AG09309 (cell line): Measurements from ENCODE around the gene CAMK2B.

Experiments used
- DNase-seq: peaks from one replicate; pipeline ENCODE4 v3.0.0-alpha.2; 2010; ENCODE audit warnings: low read depth
- H3K4me3 ChIP-seq: 2 replicates; pipeline ENCODE4 v1.5.1; 2011; ENCODE audit warnings: mild to moderate bottlenecking, low read depth, low read length, moderate library complexity; ENCODE audit not compliant: control insufficient read depth
- TF ChIP-seq, protein P1 (sequence below): IDR thresholded peaks from 2 replicates; pipeline ENCODE4 v1.5.1; 2011; ENCODE audit warnings: mild to moderate bottlenecking, low read depth, low read length, inconsistent platforms; ENCODE audit not compliant: insufficient read depth, control insufficient read depth; ENCODE audit errors: missing control alignments

CAMK2B gene

DNA sequence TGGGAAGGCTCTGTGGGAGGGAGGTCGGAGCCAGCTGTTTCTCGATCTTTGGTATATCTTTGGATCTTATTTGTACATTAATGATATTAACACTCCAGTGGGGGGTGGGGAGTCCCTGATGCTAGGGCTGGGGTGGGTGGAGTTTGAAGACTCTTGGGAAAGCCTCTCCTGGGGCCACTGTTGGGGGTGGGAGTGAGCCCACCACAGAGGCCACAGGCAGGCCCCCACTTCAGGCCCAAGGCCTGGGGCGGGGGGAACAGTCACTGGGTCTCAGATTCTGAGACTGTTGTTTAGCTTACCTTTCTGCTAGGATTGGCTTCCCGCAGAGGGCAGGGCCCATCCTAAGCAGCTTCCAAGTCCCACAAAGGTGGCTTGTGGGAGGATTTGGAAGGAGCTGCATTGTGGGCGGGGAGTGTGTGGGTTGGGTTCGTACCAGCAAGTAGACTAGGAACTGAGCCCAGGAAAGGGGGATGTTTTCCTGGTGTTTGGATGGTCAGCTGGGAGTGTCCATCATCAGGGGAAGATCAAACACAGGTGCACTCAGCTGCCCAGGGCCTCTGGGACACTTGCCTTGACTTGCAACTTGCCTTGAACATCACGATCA, 112.7 kb downstream of the CAMK2B start:
- H3K4me3 ChIP-seq = no peak overlapping the region
- no peak for DNase-seq
- TF ChIP-seq, protein P1, sequence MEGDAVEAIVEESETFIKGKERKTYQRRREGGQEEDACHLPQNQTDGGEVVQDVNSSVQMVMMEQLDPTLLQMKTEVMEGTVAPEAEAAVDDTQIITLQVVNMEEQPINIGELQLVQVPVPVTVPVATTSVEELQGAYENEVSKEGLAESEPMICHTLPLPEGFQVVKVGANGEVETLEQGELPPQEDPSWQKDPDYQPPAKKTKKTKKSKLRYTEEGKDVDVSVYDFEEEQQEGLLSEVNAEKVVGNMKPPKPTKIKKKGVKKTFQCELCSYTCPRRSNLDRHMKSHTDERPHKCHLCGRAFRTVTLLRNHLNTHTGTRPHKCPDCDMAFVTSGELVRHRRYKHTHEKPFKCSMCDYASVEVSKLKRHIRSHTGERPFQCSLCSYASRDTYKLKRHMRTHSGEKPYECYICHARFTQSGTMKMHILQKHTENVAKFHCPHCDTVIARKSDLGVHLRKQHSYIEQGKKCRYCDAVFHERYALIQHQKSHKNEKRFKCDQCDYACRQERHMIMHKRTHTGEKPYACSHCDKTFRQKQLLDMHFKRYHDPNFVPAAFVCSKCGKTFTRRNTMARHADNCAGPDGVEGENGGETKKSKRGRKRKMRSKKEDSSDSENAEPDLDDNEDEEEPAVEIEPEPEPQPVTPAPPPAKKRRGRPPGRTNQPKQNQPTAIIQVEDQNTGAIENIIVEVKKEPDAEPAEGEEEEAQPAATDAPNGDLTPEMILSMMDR = no peak

DNA sequence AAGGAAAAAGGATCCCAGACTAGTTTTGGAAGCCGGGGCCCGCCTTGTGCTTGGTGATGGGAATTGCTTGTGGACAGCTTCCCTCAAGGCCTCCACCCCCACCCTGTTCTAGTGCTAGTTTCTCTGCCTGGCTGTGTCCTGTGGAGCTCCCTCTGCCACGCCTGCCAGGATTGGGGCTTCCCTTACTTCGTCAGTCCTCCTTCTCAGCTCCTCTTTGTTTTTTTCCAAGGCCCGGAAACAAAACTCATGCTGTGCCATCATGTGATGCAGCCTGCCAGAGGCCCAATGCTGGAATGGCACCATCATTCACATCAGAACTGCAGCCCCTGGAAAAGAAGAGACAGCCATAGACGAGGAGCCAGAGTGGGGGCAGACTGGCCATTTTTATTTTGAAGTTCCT, 113.4 kb downstream of the CAMK2B start:
- TF ChIP-seq, protein P1 = no peak
- H3K4me3 ChIP-seq = no peak overlapping the region
- DNase-seq = no peak

DNA sequence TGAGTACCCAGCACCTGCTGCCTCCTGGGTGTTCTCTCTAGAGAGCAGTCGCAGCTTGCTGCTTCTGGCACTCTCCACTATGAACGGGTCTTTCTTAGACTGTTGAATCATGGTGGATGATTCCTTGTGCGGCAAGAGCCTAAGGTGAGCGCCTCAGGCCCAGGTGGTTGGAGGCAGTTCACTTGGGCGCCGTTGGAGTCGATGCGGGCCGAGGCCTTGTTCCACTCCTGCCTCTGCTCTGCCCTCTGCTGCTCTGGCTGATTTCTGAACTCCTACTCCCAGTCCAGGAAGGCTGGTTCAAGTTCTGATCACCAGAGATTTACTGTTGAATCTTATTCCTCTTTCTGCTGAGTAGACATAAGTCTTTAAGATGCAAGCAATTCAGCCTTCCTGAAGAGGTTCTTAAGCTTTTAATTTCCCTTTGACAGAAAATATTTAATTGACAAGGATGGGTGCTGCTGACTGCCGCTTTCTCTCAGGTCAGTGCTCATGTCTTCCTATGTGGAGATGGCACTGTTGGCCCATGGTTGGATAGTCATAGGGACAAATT, 114.2 kb downstream of the CAMK2B start:
- DNase-seq = no peak
- TF ChIP-seq, protein P1 = no peak
- H3K4me3 ChIP-seq = no peak overlapping the region

DNA sequence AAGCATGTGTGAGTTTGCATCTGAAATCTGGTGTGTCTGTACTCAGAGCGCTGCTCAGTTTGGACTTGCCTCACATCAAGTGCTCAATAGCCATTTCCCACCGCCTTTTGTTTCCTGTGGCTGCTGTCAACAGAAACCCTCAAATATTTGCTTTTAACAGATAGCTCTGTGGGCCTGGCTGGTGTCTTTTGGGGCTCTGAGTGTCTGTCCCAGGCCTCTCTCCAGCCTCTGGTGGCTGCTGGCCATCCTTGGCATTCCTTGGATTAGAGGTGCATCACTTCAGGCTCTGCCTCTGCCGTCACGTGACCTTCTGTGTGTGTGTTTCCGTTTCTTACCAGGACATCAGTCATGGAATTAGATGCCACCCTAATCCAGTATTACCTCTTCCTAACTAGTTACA, 115.3 kb downstream of the CAMK2B start:
- H3K4me3 ChIP-seq = no peak overlapping the region
- no peak for DNase-seq
- TF ChIP-seq, protein P1 = no peak

DNA sequence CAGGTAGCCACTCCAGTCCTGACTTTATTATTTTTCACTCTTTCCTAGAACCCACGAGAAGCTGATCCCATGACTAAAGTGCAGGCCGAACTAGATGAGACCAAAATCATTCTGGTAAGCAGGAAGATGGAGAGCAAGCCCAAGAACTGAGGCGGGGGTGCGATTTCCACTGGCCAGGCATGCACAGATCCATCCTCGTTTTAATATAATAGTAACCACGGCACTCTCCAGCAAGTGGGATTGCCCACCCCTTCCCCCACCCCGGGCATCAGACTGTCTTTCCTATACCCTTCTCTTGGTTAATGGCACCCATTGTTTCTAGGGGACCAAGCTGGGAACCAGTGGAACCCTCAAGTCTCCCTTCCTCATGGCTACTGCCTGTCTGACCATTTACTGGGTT, 117.3 kb downstream of the CAMK2B start:
- no peak for DNase-seq
- TF ChIP-seq, protein P1 = no peak
- H3K4me3 ChIP-seq = no peak overlapping the region

DNA sequence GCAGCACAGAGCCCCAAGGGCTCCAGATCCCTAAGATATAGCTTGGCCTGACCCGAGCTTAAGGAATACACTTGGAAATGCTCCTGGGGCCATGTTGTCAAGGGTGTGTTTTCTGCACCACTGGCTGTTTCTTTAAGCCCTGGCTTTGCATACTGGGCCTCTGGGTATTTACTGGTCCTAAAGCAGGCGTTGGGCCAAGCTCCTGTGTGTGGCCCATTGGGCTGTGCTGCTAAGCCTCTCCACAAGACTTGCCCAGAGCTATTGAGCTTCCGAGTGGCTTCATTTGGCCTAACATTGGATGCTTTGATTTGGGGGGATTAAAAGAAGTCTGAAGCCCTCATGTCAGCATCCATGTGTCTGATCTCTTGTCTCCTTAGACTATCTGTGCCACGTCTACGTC, 119.4 kb downstream of the CAMK2B start:
- no peak for DNase-seq
- H3K4me3 ChIP-seq = no peak overlapping the region
- TF ChIP-seq, protein P1 = no peak
